K562 (cell line): ENCODE measurements around the gene SLC17A4. TPM values are rescaled to one million over a fixed set of nuclear protein-coding genes. Genes with fewer than 3 reads are reported as not detected.
A peak's percentile ranks its signal among the peaks of the same experiment; 100 is the strongest.

Experiments
- ATAC-seq: fragments of 200-7000 bp; cut with Tn5 transposase; 3 replicates; pipeline ENCODE4 v1.9.1; 2020; ENCODE audit warnings: moderate library complexity
- BruUV-seq: library from RNA; stranded (reverse); fragments of 400-500 nt; replicated peaks from 2 replicates; lab custom pipeline; 2021; lab: Mats Ljungman, UMichigan
- CTCF ChIA-PET: fragments of 300-600 bp; formaldehyde crosslinking; extraction: SDS; loops from one replicate; lab custom pipeline; 2021; ENCODE audit warnings: low intra/inter-chr PET ratio; lab: Yijun Ruan, JAX
- POLR2A ChIA-PET: fragments of 300-600, 350-650 bp; sonication (Branson Sonifier 250); formaldehyde crosslinking; extraction: SDS; loops from one replicate; lab custom pipeline; 2021; ENCODE audit warnings: antibody characterized with exemption, inconsistent platforms; lab: Yijun Ruan, JAX
- DNase-seq, 4 experiments: peaks; one replicate each; pipeline versions ENCODE4 v3.0.0 to v3.0.0-alpha.2; 2011 to 2018; ENCODE audit warnings: low spot score in 3 of 4, mixed read lengths in 3 of 4; ENCODE audit errors: extremely low read depth in 1 of 4
- FAIRE-seq: peaks from 2 replicates; lab custom pipeline; 2011; peaks lifted over from hg19 to GRCh38; lab: Jason Lieb, UNC
- H2AFZ ChIP-seq: 2 replicates; pipeline ENCODE4 v1.6.0; 2011; ENCODE audit warnings: low read depth, low read length, control low read depth, inconsistent platforms
- H3K27ac ChIP-seq: fragments of 200-600 bp; 3 replicates; pipeline ENCODE4 v1.8.0; 2011; ENCODE audit warnings: low read depth, mild to moderate bottlenecking, control low read depth, inconsistent platforms, low read length, moderate library complexity, mixed read lengths; ENCODE audit errors: extremely low read depth
- H3K27me3 ChIP-seq, 2 experiments: fragments of 300-600 bp in 1 of 2; 2 replicates in 1 of 2; 3 replicates in 1 of 2; pipeline versions ENCODE4 v1.6.0 to v1.8.0; 2011; ENCODE audit warnings: inconsistent platforms in 2 of 2, low read length in 2 of 2, mild to moderate bottlenecking in 1 of 2, mixed read lengths in 1 of 2, moderate library complexity in 1 of 2; ENCODE audit not compliant: control insufficient read depth in 2 of 2, insufficient read depth in 2 of 2
- H3K36me3 ChIP-seq: fragments of 300-600 bp; 3 replicates; pipeline ENCODE4 v1.8.0; 2011; ENCODE audit warnings: mild to moderate bottlenecking, low read length, inconsistent platforms; ENCODE audit not compliant: control insufficient read depth, insufficient read depth
- H3K4me1 ChIP-seq, 2 experiments: fragments of 200-600 bp in 1 of 2; replicated peaks in 1 of 2; 2 replicates in 1 of 2; 3 replicates in 1 of 2; pipeline versions ENCODE4 v1.5.1 to v1.8.0; 2011; ENCODE audit warnings: inconsistent platforms in 2 of 2, low read length in 2 of 2, mild to moderate bottlenecking in 1 of 2, mixed read lengths in 1 of 2, moderate library complexity in 1 of 2; ENCODE audit not compliant: control insufficient read depth in 2 of 2, insufficient read depth in 2 of 2
- H3K4me2 ChIP-seq: 2 replicates; pipeline ENCODE4 v1.6.1; 2011; ENCODE audit warnings: low read length, control low read depth, inconsistent platforms, mixed read lengths; ENCODE audit not compliant: insufficient read depth
- H3K4me3 ChIP-seq: fragments of 200-600 bp; sonication (generic), shearing (Covaris generic); 2 replicates; pipeline ENCODE4 v1.5.1; 2016; ENCODE audit warnings: control low read depth, inconsistent platforms
- H3K79me2 ChIP-seq: fragments of 200-600 bp; 3 replicates; pipeline ENCODE4 v1.8.0; 2011; ENCODE audit warnings: low read length, inconsistent platforms; ENCODE audit not compliant: control insufficient read depth, insufficient read depth
- H3K9ac ChIP-seq, 2 experiments: 2 replicates each; pipeline versions ENCODE4 v1.6.0 to v1.6.1; 2011; ENCODE audit warnings: low read depth in 2 of 2, low read length in 2 of 2, control low read depth in 1 of 2, inconsistent platforms in 1 of 2, mild to moderate bottlenecking in 1 of 2, mixed read lengths in 1 of 2; ENCODE audit not compliant: insufficient read depth in 1 of 2
- H3K9me1 ChIP-seq: one replicate; pipeline ENCODE4 v1.6.0; 2011; ENCODE audit warnings: inconsistent platforms, mild to moderate bottlenecking, low read length, moderate library complexity; ENCODE audit not compliant: control insufficient read depth, insufficient read depth
- H3K9me3 ChIP-seq: replicated peaks from 2 replicates; pipeline ENCODE4 v1.5.1; 2011; ENCODE audit warnings: low read depth, low read length, inconsistent platforms; ENCODE audit not compliant: control insufficient read depth, insufficient read depth
- H4K20me1 ChIP-seq: replicated peaks from 2 replicates; pipeline ENCODE4 v1.6.1; 2011; ENCODE audit warnings: low read length, inconsistent platforms, mixed read lengths; ENCODE audit not compliant: control insufficient read depth, insufficient read depth
- ARHGAP35 ChIP-seq: fragments of 450-650 bp; IDR thresholded peaks from 2 replicates; pipeline ENCODE4 v1.6.1; 2018; ENCODE audit not compliant: partially characterized antibody
- CEBPB ChIP-seq: fragments of 450-650 bp; IDR thresholded peaks from 2 replicates; pipeline ENCODE4 v1.6.1; 2016; ENCODE audit warnings: missing genetic modification characterization, missing compliant biosample characterization
- CEBPG ChIP-seq, 3 experiments: fragments of 200-800 bp in 1 of 3; sonication (Bioruptor generic) in 1 of 3; sonication (generic) in 1 of 3; formaldehyde crosslinking in 1 of 3; IDR thresholded peaks in 2 of 3; conservative IDR thresholded peaks in 1 of 3; 2 replicates each; pipeline versions ENCODE4 v1.6.1 to v1.8.0; 2016 to 2022; ENCODE audit warnings: missing compliant biosample characterization in 2 of 3, missing genetic modification characterization in 2 of 3, mild to moderate bottlenecking in 1 of 3, missing genetic modification reagents in 1 of 3
- FOXP1 ChIP-seq: sonication (generic); formaldehyde crosslinking; IDR thresholded peaks from 2 replicates; pipeline ENCODE4 v1.8.0; 2022; ENCODE audit warnings: mild to moderate bottlenecking, missing genetic modification reagents
- ZNF3 ChIP-seq: fragments of 250-450 bp; sonication (Bioruptor Pico); IDR thresholded peaks from 2 replicates; pipeline ENCODE4 v1.5.0; 2021; ENCODE audit warnings: mild to moderate bottlenecking, moderate library complexity
- ZNF518B ChIP-seq: fragments of 250-450 bp; sonication (Bioruptor Pico); IDR thresholded peaks from 2 replicates; pipeline ENCODE4 v1.5.0; 2021; ENCODE audit warnings: mild to moderate bottlenecking, moderate library complexity
- WGBS: fragments of 100-300 bp; shearing (Covaris generic); methylation state at CpG from one replicate; pipeline ENCODE4 v1.1.6; 2016; ENCODE audit warnings: low coverage, mixed read lengths; ENCODE audit not compliant: insufficient coverage; ENCODE audit errors: missing lambda C conversion rate; 5-methylcytosine and 5-hydroxymethylcytosine counted together
- in situ Hi-C: fragments of 300-500 bp; cut with MboI; formaldehyde crosslinking; loops from 4 replicates; pipeline ENCODE4 v1.15.0; 2018; ENCODE audit warnings: inconsistent platforms, mixed read lengths
- intact Hi-C: fragments of 100-400 bp; cut with micrococcal nuclease; formaldehyde crosslinking; loops from 2 replicates; pipeline ENCODE4 v1.14.2; 2022
- polyA plus RNA-seq, 8 experiments: library from polyadenylated mRNA; depleted of rRNA in 4 of 8; stranded (reverse) in 5 of 8; unstranded in 3 of 8; fragments of >200 nt; fragmentation: Nextera tagmentation in 2 of 8; fragmentation: Illumina TruSeq in 1 of 8; extraction: Ambion mirVana in 2 of 8; extraction: Trizol in 1 of 8; gene quantifications; 2 replicates each; pipeline versions ENCODE4 v1.2.1 to v1.2.3, GENCODE V29; 2011 to 2014; ENCODE audit warnings: inconsistent platforms in 1 of 8, missing spikeins in 1 of 8
- total RNA-seq, 7 experiments: library from RNA; depleted of rRNA in 6 of 7; stranded (reverse); fragments of >200 nt in 6 of 7; fragmentation: Illumina TruSeq in 2 of 7; extraction: Trizol in 2 of 7; gene quantifications; 2 replicates each; pipeline versions ENCODE4 v1.2.1 to v1.2.3, GENCODE V29; 2011 to 2021; ENCODE audit warnings: low replicate concordance in 1 of 7

Gene SLC17A4
- total and polyA plus RNA-seq, 9 of the 15 experiments (the other 6 are each of a cell fraction or from before 2014, with no cell fraction given) = not detected

- Histone ChIP-seq H3K4me3 (no peak overlapping the region), H3K9me1 (no peaks in the 10 kb centered on the region), H3K4me1 (no peaks in the 10 kb centered on the region), H3K27me3 (no peaks in the 10 kb centered on the region), H4K20me1 (no peaks in the 10 kb centered on the region), H3K27ac (no peak overlapping the region), H3K36me3 (no peaks in the 10 kb centered on the region), H3K79me2 (no peaks in the 10 kb centered on the region), H3K4me2 (no peak overlapping the region)
- WGBS = under 1% methylated on average over 4 of the region's 4 CpGs
- intact Hi-C loops (no loop called here), in situ Hi-C loops (no loop called here)
- no TSS peak for BruUV-seq
- DNase-seq (no peak), ATAC-seq (no peak), FAIRE-seq (no peak)
- CTCF ChIA-PET = no interaction called here
- TF ChIP-seq ARHGAP35 (no peak), CEBPB (peak; percentile 76), ZNF518B (no peak), CEBPG (CRISPR knock-in tag; IDR thresholded peaks at IDR 0.05) (no peak), CEBPG (tag; conservative IDR thresholded peaks at IDR 0.05 in 1 of 2, IDR thresholded peaks at IDR 0.05 in 1 of 2) (peak; percentile 29 to 82; a peak in 2 of 4 replicates), ZNF3 (no peak), FOXP1 (CRISPR knock-in tag) (no peak)
- TF ChIP-seq, all 486 proteins: peak for 2
- H2AFZ ChIP-seq = no peak overlapping the region
- POLR2A ChIA-PET = no interaction called here
- no peak overlapping the region for H3K9ac ChIP-seq
- no peaks in the 10 kb centered on the region for H3K9me3 ChIP-seq
Observed at GRCh38 chr6:25745836-25746235, 8.7 kb upstream of the SLC17A4 start.
